GM12891 (cell line): ENCODE data around the gene GNAL. TPM values are rescaled to one million over a fixed set of nuclear protein-coding genes. Genes with fewer than 3 reads are reported as not detected.
"Not testable (repeated sequence)": the region's sequence is repeated elsewhere in the genome, so short reads cannot be mapped to it uniquely, and the experiment has no call there.

ENCODE experiments used
- DNase-seq: peaks from one replicate; pipeline ENCODE4 v3.0.0; 2011; ENCODE audit warnings: low spot score; ENCODE audit not compliant: insufficient read length
- FAIRE-seq: peaks from 2 replicates; lab custom pipeline; 2011; peaks lifted over from hg19 to GRCh38; lab: Jason Lieb, UNC
- PAX5 ChIP-seq: IDR thresholded peaks from 2 replicates; pipeline ENCODE4 v1.6.1; 2011; ENCODE audit warnings: low read length, moderate library complexity, mild to moderate bottlenecking; ENCODE audit not compliant: insufficient read depth, severe bottlenecking
- POLR2A ChIP-seq: IDR thresholded peaks from 2 replicates; pipeline ENCODE4 v1.6.1; 2011; ENCODE audit warnings: low read depth, low read length, control low read depth
- POLR2AphosphoS5 ChIP-seq: IDR thresholded peaks from 2 replicates; pipeline ENCODE4 v1.6.1; 2011; ENCODE audit warnings: low read depth, low read length, control low read depth
- POU2F2 ChIP-seq: IDR thresholded peaks from 2 replicates; pipeline ENCODE4 v1.6.1; 2011; ENCODE audit warnings: low read depth, mild to moderate bottlenecking, control low read depth, low read length, moderate library complexity
- SPI1 ChIP-seq: IDR thresholded peaks from 2 replicates; pipeline ENCODE4 v1.6.1; 2011; ENCODE audit warnings: low read depth, low read length, control low read depth
- TAF1 ChIP-seq: IDR thresholded peaks from 2 replicates; pipeline ENCODE4 v1.6.1; 2011; ENCODE audit warnings: low read depth, low read length, control low read depth
- polyA plus RNA-seq: library from polyadenylated mRNA; unstranded; fragments of >200 nt; gene quantifications from one replicate; pipeline ENCODE4 v1.2.1, GENCODE V29; 2012; ENCODE audit warnings: low read depth, missing spikeins, inconsistent platforms; ENCODE audit not compliant: missing spikeins

GNAL gene
- polyA plus RNA-seq = 0.14 TPM

GRCh38 chr18:11688972-11689668 is at the start of gene GNAL:
Gene GNAL (plus strand): TSS chr18:11689264. CDS start chr18:11689564, 300 bp downstream.
- FAIRE-seq (peak; percentile 96), DNase-seq (peak; percentile 61)
- TF ChIP-seq POU2F2 (0 out of 2 replicates have a peak, but pooled peaks have one; percentile 26), TAF1 (no peak)

- not testable (repeated sequence) for FAIRE-seq, DNase-seq
These were observed 41.8 kb upstream of the GNAL start for GRCh38 chr18:11647310-11647709.

GRCh38 chr18:11647804-11648203 is 41.3 kb upstream of the GNAL start:
- not testable (repeated sequence) for FAIRE-seq

GRCh38 chr18:11649839-11650238 is 39.2 kb upstream of the GNAL start:
- no peak for DNase-seq
- TF ChIP-seq POLR2A (no peak), SPI1 (no peak), POLR2AphosphoS5 (no peak), PAX5 (no peak), TAF1 (no peak), POU2F2 (no peak)
- FAIRE-seq = no peak

More at GRCh38 chr18:11647804-11648203, 41.3 kb upstream of the GNAL start:
- DNase-seq = not testable (repeated sequence)

- no peak for DNase-seq
- FAIRE-seq = no peak
- TF ChIP-seq SPI1 (no peak), POLR2A (no peak), PAX5 (no peak), POU2F2 (no peak), TAF1 (no peak), POLR2AphosphoS5 (no peak)
These were observed 37.2 kb upstream of the GNAL start for GRCh38 chr18:11651899-11652298.

- FAIRE-seq (no peak), DNase-seq (no peak)
- TF ChIP-seq SPI1 = no peak
- TF ChIP-seq POLR2AphosphoS5 = no peak
- no peak for TF ChIP-seq POLR2A
- no peak for TF ChIP-seq PAX5
- TF ChIP-seq TAF1 = no peak
- no peak for TF ChIP-seq POU2F2
These were observed 35.5 kb upstream of the GNAL start for GRCh38 chr18:11653521-11653920.

GRCh38 chr18:11654736-11655605 is 34.1 kb upstream of the GNAL start:
- FAIRE-seq = peak; percentile 84
- peak; percentile 57 for DNase-seq
- no peak for TF ChIP-seq POLR2A
- TF ChIP-seq POLR2AphosphoS5 = no peak

GRCh38 chr18:11655606-11655932 is 33.5 kb upstream of the GNAL start:
- TF ChIP-seq TAF1 = no peak
- TF ChIP-seq PAX5 = no peak
- no peak for TF ChIP-seq POLR2A
- no peak for TF ChIP-seq SPI1
- TF ChIP-seq POLR2AphosphoS5 = no peak
- TF ChIP-seq POU2F2 = no peak
- DNase-seq (no peak), FAIRE-seq (no peak)

GRCh38 chr18:11657152-11657551 is 31.9 kb upstream of the GNAL start:
- FAIRE-seq = no peak
- TF ChIP-seq TAF1 = no peak
- no peak for TF ChIP-seq POLR2A
- no peak for TF ChIP-seq POLR2AphosphoS5
- TF ChIP-seq POU2F2 = no peak
- no peak for TF ChIP-seq SPI1
- no peak for TF ChIP-seq PAX5
- no peak for DNase-seq

- FAIRE-seq (no peak), DNase-seq (no peak)
- TF ChIP-seq PAX5 (no peak), TAF1 (no peak), POLR2AphosphoS5 (no peak), POLR2A (no peak), POU2F2 (no peak)
These were observed 31.5 kb upstream of the GNAL start for GRCh38 chr18:11657554-11657953.
